Measurements from ENCODE around the gene RPL41. TPM values are rescaled to one million over a fixed set of nuclear protein-coding genes. Genes with fewer than 3 reads are reported as not detected.
A peak's percentile ranks its signal among the peaks of the same experiment; 100 is the strongest.

RPL41 gene
- total and polyA plus RNA-seq, 9 of the 15 experiments (the other 6 are each of a cell fraction or from before 2014, with no cell fraction given) = 3,403 to 11,276 (median 5,604) TPM

DNA sequence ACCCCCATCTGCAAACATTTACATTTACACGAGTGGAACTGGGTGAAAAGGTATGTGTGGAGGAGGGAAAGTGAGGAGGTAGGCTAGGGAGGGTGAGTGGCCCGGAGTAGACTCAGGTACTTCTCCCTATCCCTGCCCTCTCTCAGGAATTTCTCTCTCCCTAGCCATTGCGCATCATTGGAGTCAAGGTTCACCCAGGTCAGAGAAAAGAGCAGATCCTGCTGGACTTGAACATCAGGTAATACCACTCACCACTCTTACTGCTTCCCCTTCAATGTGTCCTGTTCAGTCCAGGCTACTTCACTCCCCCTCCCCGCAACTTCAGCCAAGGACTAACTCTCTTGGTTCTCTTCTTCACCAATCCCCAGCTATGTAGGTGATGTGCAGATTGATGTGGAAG, 14.4 kb downstream of the RPL41 start:
- H2AFZ ChIP-seq (ENCODE audit: low read depth, low read length) = no peak overlapping the region
- FAIRE-seq = no peak
- H3K36me3 ChIP-seq (ENCODE audit: control insufficient read depth, insufficient read depth, low read length) = peaks cover 62% of the 10 kb centered on the region
- ChIA-PET CTCF (ENCODE audit: low intra/inter-chr PET ratio) (no interaction called here), POLR2A (interaction anchor here (0.9 to 5.6 kb wide), 3 partner anchors 11 to 31 kb away, joined by 4 to 85 read pairs (median 6); partner anchors contain the start of gene MYL6)
- peaks cover 23 to 24% of the 10 kb centered on the region in 2 experiments; a peak in 4 of 5 replicates for H3K4me1 ChIP-seq (replicated peaks in 1 of 2; ENCODE audit: control insufficient read depth in 2 of 2, insufficient read depth in 2 of 2, low read length in 2 of 2)
- no peak for ATAC-seq
- WGBS (ENCODE audit: insufficient coverage, low coverage, missing lambda C conversion rate) = 94% methylated on average over 4 of the region's 4 CpGs
- no peaks in the 10 kb centered on the region for H3K9me3 ChIP-seq (replicated peaks; ENCODE audit: control insufficient read depth, insufficient read depth, low read depth, low read length)
- H3K27me3 ChIP-seq (ENCODE audit: control insufficient read depth in 2 of 2, insufficient read depth in 2 of 2, low read length in 2 of 2) = no peaks in the 10 kb centered on the region
- no peak for DNase-seq (ENCODE audit: extremely low read depth in 1 of 4, low spot score in 3 of 4)
- peaks cover 6% of the 10 kb centered on the region for H3K9me1 ChIP-seq (ENCODE audit: control insufficient read depth, insufficient read depth, low read length)
- no TSS peak for BruUV-seq (replicated peaks)
- in situ Hi-C loops (cut with MboI) (no loop called here), intact Hi-C loops (cut with micrococcal nuclease) (no loop called here)
- peaks cover 60% of the 10 kb centered on the region for H3K79me2 ChIP-seq (ENCODE audit: control insufficient read depth, insufficient read depth, low read length)
- no peak overlapping the region for H3K4me3 ChIP-seq
- H4K20me1 ChIP-seq (replicated peaks; ENCODE audit: control insufficient read depth, insufficient read depth, low read length) = peaks cover 5% of the 10 kb centered on the region
- no peak overlapping the region for H3K9ac ChIP-seq (ENCODE audit: insufficient read depth in 1 of 2, low read depth in 2 of 2, low read length in 2 of 2)
- peak overlapping the region; percentile 98; the same call in 1 of the 2 replicates for H3K4me2 ChIP-seq (ENCODE audit: insufficient read depth, low read length)
- TF ChIP-seq ZNF354B (CRISPR knock-in tag; IDR thresholded peaks at IDR 0.05) (no peak), NUFIP1 (IDR thresholded peaks at IDR 0.05; ENCODE audit: partially characterized antibody) (no peak), HMG20A (CRISPR knock-in tag; conservative IDR thresholded peaks at IDR 0.05) (no peak), ARID3A (IDR thresholded peaks at IDR 0.05; ENCODE audit: borderline replicate concordance, low read depth, low read length) (no peak), MYC (IDR thresholded peaks at IDR 0.05; ENCODE audit: low read depth, low read length) (no peak), MYC (CRISPR knock-in tag; IDR thresholded peaks at IDR 0.05; ENCODE audit: borderline replicate concordance, low read depth) (no peak), NRF1 (conservative IDR thresholded peaks at IDR 0.05 in 1 of 2, IDR thresholded peaks at IDR 0.05 in 1 of 2) (no peak), ZNF316 (IDR thresholded peaks at IDR 0.05) (no peak), SRSF7 (optimal IDR thresholded peaks at IDR 0.05; ENCODE audit: low read depth, low read length) (no peak), GATAD2B (IDR thresholded peaks at IDR 0.05; ENCODE audit: borderline replicate concordance) (no peak), CEBPB (tag; IDR thresholded peaks at IDR 0.05) (no peak), PHF8 (IDR thresholded peaks at IDR 0.05; ENCODE audit: borderline replicate concordance, low read length) (no peak), KLF10 (CRISPR knock-in tag; IDR thresholded peaks at IDR 0.05) (no peak), KHSRP (IDR thresholded peaks at IDR 0.05) (no peak), ZNF699 (CRISPR knock-in tag; IDR thresholded peaks at IDR 0.05; ENCODE audit: insufficient replicate concordance) (no peak), PHF20 (IDR thresholded peaks at IDR 0.05; ENCODE audit: partially characterized antibody) (no peak), ZNF184 (CRISPR knock-in tag; IDR thresholded peaks at IDR 0.05) (no peak), ASH1L (IDR thresholded peaks at IDR 0.05; ENCODE audit: borderline replicate concordance, low read depth, partially characterized antibody) (no peak)
- TF ChIP-seq, protein P1, sequence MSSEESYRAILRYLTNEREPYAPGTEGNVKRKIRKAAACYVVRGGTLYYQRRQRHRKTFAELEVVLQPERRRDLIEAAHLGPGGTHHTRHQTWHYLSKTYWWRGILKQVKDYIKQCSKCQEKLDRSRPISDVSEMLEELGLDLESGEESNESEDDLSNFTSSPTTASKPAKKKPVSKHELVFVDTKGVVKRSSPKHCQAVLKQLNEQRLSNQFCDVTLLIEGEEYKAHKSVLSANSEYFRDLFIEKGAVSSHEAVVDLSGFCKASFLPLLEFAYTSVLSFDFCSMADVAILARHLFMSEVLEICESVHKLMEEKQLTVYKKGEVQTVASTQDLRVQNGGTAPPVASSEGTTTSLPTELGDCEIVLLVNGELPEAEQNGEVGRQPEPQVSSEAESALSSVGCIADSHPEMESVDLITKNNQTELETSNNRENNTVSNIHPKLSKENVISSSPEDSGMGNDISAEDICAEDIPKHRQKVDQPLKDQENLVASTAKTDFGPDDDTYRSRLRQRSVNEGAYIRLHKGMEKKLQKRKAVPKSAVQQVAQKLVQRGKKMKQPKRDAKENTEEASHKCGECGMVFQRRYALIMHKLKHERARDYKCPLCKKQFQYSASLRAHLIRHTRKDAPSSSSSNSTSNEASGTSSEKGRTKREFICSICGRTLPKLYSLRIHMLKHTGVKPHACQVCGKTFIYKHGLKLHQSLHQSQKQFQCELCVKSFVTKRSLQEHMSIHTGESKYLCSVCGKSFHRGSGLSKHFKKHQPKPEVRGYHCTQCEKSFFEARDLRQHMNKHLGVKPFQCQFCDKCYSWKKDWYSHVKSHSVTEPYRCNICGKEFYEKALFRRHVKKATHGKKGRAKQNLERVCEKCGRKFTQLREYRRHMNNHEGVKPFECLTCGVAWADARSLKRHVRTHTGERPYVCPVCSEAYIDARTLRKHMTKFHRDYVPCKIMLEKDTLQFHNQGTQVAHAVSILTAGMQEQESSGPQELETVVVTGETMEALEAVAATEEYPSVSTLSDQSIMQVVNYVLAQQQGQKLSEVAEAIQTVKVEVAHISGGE (CRISPR knock-in tag; IDR thresholded peaks at IDR 0.05) = no peak
- H3K27ac ChIP-seq (ENCODE audit: extremely low read depth, low read depth, low read length) = peak overlapping the region; percentile 93; the same call in 1 of the 3 replicates

All from K562 (cell line).